GM12891 (cell line): ENCODE data around the gene SH2D6.
"Not testable (repeated sequence)": the region's sequence is repeated elsewhere in the genome, so short reads cannot be mapped to it uniquely, and the experiment has no call there.

ENCODE experiments used
- DNase-seq: peaks from one replicate; pipeline ENCODE4 v3.0.0; 2011; ENCODE audit warnings: low spot score; ENCODE audit not compliant: insufficient read length
- FAIRE-seq: peaks from 2 replicates; lab custom pipeline; 2011; peaks lifted over from hg19 to GRCh38; lab: Jason Lieb, UNC
- PAX5 ChIP-seq: IDR thresholded peaks from 2 replicates; pipeline ENCODE4 v1.6.1; 2011; ENCODE audit warnings: low read length, moderate library complexity, mild to moderate bottlenecking; ENCODE audit not compliant: insufficient read depth, severe bottlenecking
- POLR2A ChIP-seq: IDR thresholded peaks from 2 replicates; pipeline ENCODE4 v1.6.1; 2011; ENCODE audit warnings: low read depth, low read length, control low read depth
- POLR2AphosphoS5 ChIP-seq: IDR thresholded peaks from 2 replicates; pipeline ENCODE4 v1.6.1; 2011; ENCODE audit warnings: low read depth, low read length, control low read depth
- POU2F2 ChIP-seq: IDR thresholded peaks from 2 replicates; pipeline ENCODE4 v1.6.1; 2011; ENCODE audit warnings: low read depth, mild to moderate bottlenecking, control low read depth, low read length, moderate library complexity
- SPI1 ChIP-seq: IDR thresholded peaks from 2 replicates; pipeline ENCODE4 v1.6.1; 2011; ENCODE audit warnings: low read depth, low read length, control low read depth
- TAF1 ChIP-seq: IDR thresholded peaks from 2 replicates; pipeline ENCODE4 v1.6.1; 2011; ENCODE audit warnings: low read depth, low read length, control low read depth

Gene SH2D6

GRCh38 chr2:85410584-85411404 is 7.7 kb upstream of the SH2D6 start:
- DNase-seq (no peak), FAIRE-seq (no peak)
- TF ChIP-seq POLR2AphosphoS5 = no peak
- no peak for TF ChIP-seq TAF1
- no peak for TF ChIP-seq SPI1
- TF ChIP-seq POU2F2 = no peak
- no peak for TF ChIP-seq POLR2A
- no peak for TF ChIP-seq PAX5

GRCh38 chr2:85411405-85411748 is 7.1 kb upstream of the SH2D6 start:
- FAIRE-seq (no peak), DNase-seq (no peak)
- TF ChIP-seq TAF1 = no peak
- TF ChIP-seq POU2F2 = no peak
- TF ChIP-seq PAX5 = no peak
- no peak for TF ChIP-seq SPI1
- TF ChIP-seq POLR2AphosphoS5 = no peak
- TF ChIP-seq POLR2A = no peak

GRCh38 chr2:85413592-85414420 is 4.7 kb upstream of the SH2D6 start:
- TF ChIP-seq POU2F2 (no peak), POLR2AphosphoS5 (no peak), PAX5 (no peak), SPI1 (no peak), POLR2A (no peak), TAF1 (no peak)
- FAIRE-seq (no peak), DNase-seq (no peak)

- DNase-seq, FAIRE-seq: not testable (repeated sequence)
Measured at GRCh38 chr2:85414421-85414759, 4.1 kb upstream of the SH2D6 start.

GRCh38 chr2:85414761-85415553 is 3.6 kb upstream of the SH2D6 start:
- DNase-seq (no peak), FAIRE-seq (no peak)
- TF ChIP-seq SPI1 (no peak), POU2F2 (no peak), POLR2AphosphoS5 (no peak), TAF1 (no peak), POLR2A (no peak), PAX5 (no peak)

GRCh38 chr2:85415980-85416650 is 2.4 kb upstream of the SH2D6 start:
- TF ChIP-seq PAX5 (no peak), TAF1 (no peak)
- DNase-seq (no peak), FAIRE-seq (no peak)

GRCh38 chr2:85419009-85419675 is 628 bp downstream of the SH2D6 start:
- FAIRE-seq = no peak
- TF ChIP-seq SPI1 = no peak
- peak; percentile 32; the same call in 1 of the 2 replicates for TF ChIP-seq TAF1

GRCh38 chr2:85420536-85421259 is 2.2 kb downstream of the SH2D6 start:
- peak; percentile 88 for DNase-seq
- FAIRE-seq = peak; percentile 61
- no peak for TF ChIP-seq POLR2A
- TF ChIP-seq PAX5 = no peak
- no peak for TF ChIP-seq SPI1
- TF ChIP-seq POLR2AphosphoS5 = no peak
- no peak for TF ChIP-seq POU2F2
- no peak for TF ChIP-seq TAF1

More at GRCh38 chr2:85419009-85419675, 628 bp downstream of the SH2D6 start:
- DNase-seq = no peak
